ENCODE measurements around the gene ARHGEF6. TPM values are rescaled to one million over a fixed set of nuclear protein-coding genes. Genes with fewer than 3 reads are reported as not detected.

ARHGEF6 gene
- polyA plus RNA-seq, 1 donor from 2014 or later: 1.8 TPM

GRCh38 chrX:136667446-136668168 lies 113.1 kb downstream of the ARHGEF6 start:
- no peak overlapping the region for H3K4me2 ChIP-seq (ENCODE audit: low read length)
- no peaks in the 10 kb centered on the region for H3K9me3 ChIP-seq (ENCODE audit: low read length)
- H3K36me3 ChIP-seq (ENCODE audit: insufficient read depth, low read length): no peaks in the 10 kb centered on the region
- no peaks in the 10 kb centered on the region for H3K9me2 ChIP-seq (ENCODE audit: insufficient read depth, low read length)
- no peak overlapping the region for H3K4me3 ChIP-seq (ENCODE audit: low read length)
- H3K27me3 ChIP-seq (ENCODE audit: insufficient read depth, low read depth, low read length): no peaks in the 10 kb centered on the region
- H3K9ac ChIP-seq (ENCODE audit: low read length): no peak overlapping the region
- no peaks in the 10 kb centered on the region for H4K20me1 ChIP-seq (ENCODE audit: insufficient read depth)
- no peaks in the 10 kb centered on the region for H3K79me2 ChIP-seq (replicated peaks; ENCODE audit: insufficient read depth, low read length)
- no peak for TF ChIP-seq MXI1 (conservative IDR thresholded peaks at IDR 0.05; ENCODE audit: poor library complexity, severe bottlenecking)
- no peak for TF ChIP-seq REST (IDR thresholded peaks at IDR 0.05; ENCODE audit: borderline replicate concordance)
- TF ChIP-seq EP300 (conservative IDR thresholded peaks at IDR 0.05; ENCODE audit: poor library complexity, severe bottlenecking): no peak
- TF ChIP-seq RAD21 (conservative IDR thresholded peaks at IDR 0.05): no peak
- TF ChIP-seq CTCF (IDR thresholded peaks at IDR 0.05; ENCODE audit: poor library complexity, severe bottlenecking): no peak
- no peak for TF ChIP-seq EZH2 (IDR thresholded peaks at IDR 0.05; ENCODE audit: borderline replicate concordance, insufficient read depth, low read length, poor library complexity, severe bottlenecking)
- no peak for TF ChIP-seq TAF1 (IDR thresholded peaks at IDR 0.05; ENCODE audit: low read depth)
- no peak for TF ChIP-seq POLR2AphosphoS5 (IDR thresholded peaks at IDR 0.05)
- TF ChIP-seq SMC3 (conservative IDR thresholded peaks at IDR 0.05; ENCODE audit: poor library complexity): no peak
- no peaks in the 10 kb centered on the region for H3F3A ChIP-seq (ENCODE audit: insufficient read depth, low read length, poor library complexity, severe bottlenecking)
- no peak overlapping the region for H2AFZ ChIP-seq (ENCODE audit: low read depth, low read length)
- no peak overlapping the region for H3K27ac ChIP-seq (ENCODE audit: low read length)

- Histone ChIP-seq H3K27me3 (ENCODE audit: insufficient read depth, low read depth, low read length) (no peaks in the 10 kb centered on the region), H3K9me2 (ENCODE audit: insufficient read depth, low read length) (no peaks in the 10 kb centered on the region), H3K79me2 (replicated peaks; ENCODE audit: insufficient read depth, low read length) (no peaks in the 10 kb centered on the region), H3K4me3 (ENCODE audit: low read length) (no peak overlapping the region), H3K9ac (ENCODE audit: low read length) (no peak overlapping the region), H3K27ac (ENCODE audit: low read length) (no peak overlapping the region), H3F3A (ENCODE audit: insufficient read depth, low read length, poor library complexity, severe bottlenecking) (no peaks in the 10 kb centered on the region), H4K20me1 (ENCODE audit: insufficient read depth) (no peaks in the 10 kb centered on the region), H3K4me2 (ENCODE audit: low read length) (no peak overlapping the region), H3K36me3 (ENCODE audit: insufficient read depth, low read length) (no peaks in the 10 kb centered on the region), H2AFZ (ENCODE audit: low read depth, low read length) (no peak overlapping the region), H3K9me3 (ENCODE audit: low read length) (no peaks in the 10 kb centered on the region)
- TF ChIP-seq RAD21 (conservative IDR thresholded peaks at IDR 0.05): no peak
- TF ChIP-seq SMC3 (conservative IDR thresholded peaks at IDR 0.05; ENCODE audit: poor library complexity): no peak
- TF ChIP-seq CTCF (IDR thresholded peaks at IDR 0.05; ENCODE audit: poor library complexity, severe bottlenecking): no peak
- no peak for TF ChIP-seq EP300 (conservative IDR thresholded peaks at IDR 0.05; ENCODE audit: poor library complexity, severe bottlenecking)
- TF ChIP-seq MXI1 (conservative IDR thresholded peaks at IDR 0.05; ENCODE audit: poor library complexity, severe bottlenecking): no peak
- no peak for TF ChIP-seq EZH2 (IDR thresholded peaks at IDR 0.05; ENCODE audit: borderline replicate concordance, insufficient read depth, low read length, poor library complexity, severe bottlenecking)
- no peak for TF ChIP-seq TAF1 (IDR thresholded peaks at IDR 0.05; ENCODE audit: low read depth)
- TF ChIP-seq POLR2AphosphoS5 (IDR thresholded peaks at IDR 0.05): no peak
- no peak for TF ChIP-seq REST (IDR thresholded peaks at IDR 0.05; ENCODE audit: borderline replicate concordance)
Observed at GRCh38 chrX:136666088-136666487, 114.6 kb downstream of the ARHGEF6 start.
